ENCODE results near the gene GPR132.
"Not testable (repeated sequence)": the region's sequence is repeated elsewhere in the genome, so short reads cannot be mapped to it uniquely, and the experiment has no call there.

The GPR132 gene

GRCh38 chr14:105074601-105075053 is 9.4 kb upstream of the GPR132 start:
- DNase-seq = no peak

- DNase-seq = no peak
Measured at GRCh38 chr14:105073720-105074600, 8.7 kb upstream of the GPR132 start.

- DNase-seq = no peak
Measured at GRCh38 chr14:105072892-105073719, 7.9 kb upstream of the GPR132 start.

GRCh38 chr14:105072381-105072861 is 7.2 kb upstream of the GPR132 start:
- DNase-seq = no peak

- DNase-seq = no peak
Measured at GRCh38 chr14:105071942-105072341, 6.7 kb upstream of the GPR132 start.

- no peak for DNase-seq
Measured at GRCh38 chr14:105071326-105071725, 6.1 kb upstream of the GPR132 start.

GRCh38 chr14:105070760-105071137 is 5.5 kb upstream of the GPR132 start:
- DNase-seq = no peak

- no peak for DNase-seq
Measured at GRCh38 chr14:105069871-105070759, 4.9 kb upstream of the GPR132 start.

GRCh38 chr14:105069522-105069870 is 4.3 kb upstream of the GPR132 start:
- no peak for DNase-seq

- DNase-seq = no peak
Measured at GRCh38 chr14:105068818-105069217, 3.6 kb upstream of the GPR132 start.

GRCh38 chr14:105067969-105068301 is 2.7 kb upstream of the GPR132 start:
- no peak for DNase-seq

- no peak for DNase-seq
Measured at GRCh38 chr14:105067140-105067968, 2.1 kb upstream of the GPR132 start.

- no peak for DNase-seq
Measured at GRCh38 chr14:105066240-105067071, 1.2 kb upstream of the GPR132 start.

GRCh38 chr14:105064721-105065143 is 498 bp downstream of the GPR132 start:
- DNase-seq = no peak

- no peak for DNase-seq
Measured at GRCh38 chr14:105064001-105064400, 1.2 kb downstream of the GPR132 start.

- DNase-seq = not testable (repeated sequence)
Measured at GRCh38 chr14:105063506-105063905, 1.7 kb downstream of the GPR132 start.

GRCh38 chr14:105063056-105063455 is 2.2 kb downstream of the GPR132 start:
- DNase-seq = no peak

- DNase-seq = no peak
Measured at GRCh38 chr14:105062048-105062433, 3.2 kb downstream of the GPR132 start.

GRCh38 chr14:105061428-105062047 is 3.7 kb downstream of the GPR132 start:
- DNase-seq = no peak

GRCh38 chr14:105060751-105061427 is 4.3 kb downstream of the GPR132 start:
- no peak for DNase-seq

Data from OCI-M1 (cell line).